Pancreas (tissue), 10 donors: ENCODE data around the gene CSF1R. TPM values are rescaled to one million over a fixed set of nuclear protein-coding genes. Genes with fewer than 3 reads are reported as not detected.

Source experiments
- ATAC-seq, 4 donors: fragments of 200-7000 bp; cut with Tn5 transposase; one replicate each; pipeline versions ENCODE4 v1.8.0 to v1.9.1; 2020; ENCODE audit warnings: mild to moderate bottlenecking in 4 of 4, moderate library complexity in 4 of 4
- DNase-seq, 6 donors: peaks; one replicate each; pipeline ENCODE4 v3.0.0-alpha.2; 2020
- FAIRE-seq: peaks from 2 replicates; lab custom pipeline; 2012; peaks lifted over from hg19 to GRCh38; lab: Jason Lieb, UNC
- H3K27ac ChIP-seq, 4 donors: fragments of 200-600 bp; sonication (generic); 1 replicate in 3 of 4; 2 replicates in 1 of 4; pipeline versions ENCODE4 v1.5.0 to v1.8.0; 2020
- H3K27me3 ChIP-seq, 4 donors: fragments of 200-600 bp; one replicate each; pipeline ENCODE4 v1.8.0; 2021
- H3K36me3 ChIP-seq, 3 donors: fragments of 200-600 bp; sonication (generic) in 1 of 3; one replicate each; pipeline versions ENCODE4 v1.5.0 to v1.8.0; 2020 to 2021
- H3K4me1 ChIP-seq, 3 donors: fragments of 200-600 bp; one replicate each; pipeline ENCODE4 v1.8.0; 2021
- H3K4me3 ChIP-seq, 4 donors: fragments of 200-600 bp; sonication (generic) in 2 of 4; one replicate each; pipeline versions ENCODE4 v1.5.0 to v1.8.0; 2020 to 2021
- H3K9me3 ChIP-seq, 4 donors: fragments of 200-600 bp; one replicate each; pipeline ENCODE4 v1.8.0; 2021
- CTCF ChIP-seq, 4 donors: fragments of 200-600 bp; sonication (generic) in 3 of 4; IDR thresholded peaks; one replicate each; pipeline versions ENCODE4 v1.5.0 to v1.8.0; 2021; ENCODE audit warnings: antibody characterized with exemption in 4 of 4
- WGBS, 2 donors: extraction: QIAGEN DNeasy Blood & Tissue Kit; methylation state at CpG; one replicate each; pipeline ENCODE4 v1.1.7; 2013; 5-methylcytosine and 5-hydroxymethylcytosine counted together
- intact Hi-C, 3 donors: fragments of 100-400 bp; cut with DNase I; formaldehyde crosslinking; loops; one replicate each; pipeline versions ENCODE4 v1.11.1 to v1.14.2; 2022
- polyA plus RNA-seq, 2 donors: library from polyadenylated mRNA; stranded (reverse); fragments of 200-250 nt; gene quantifications; one replicate each; pipeline ENCODE4 v1.2.3, GENCODE V29; 2013
- total RNA-seq, 6 donors: library from RNA; stranded (reverse); fragmentation: NEBNext Ultra II Directional in 4 of 6; extraction: Animal tissue kit (Norgen Biotek cat#: 25700) in 4 of 6; gene quantifications; one replicate each; pipeline versions ENCODE4 v1.2.1 to v1.2.4, GENCODE V29; 2021 to 2023
- donor health status: healthy with polysubstance abuse.
- donor health status: DM: no; HTN: no; CAD: no; lungs with moderate emphysema.
- donor health status: DM: no; HTN: no; CAD: no.
- donor health status: control.
- donor health status: control.
- donor health status: Bipolar disorder and iron deficiency.
- donor health status: DM: yes; HTN: yes; CAD: no.
- donor health status: DM: no; HTN: no; CAD: no.
- donor health status: DM: no; HTN: no; CAD: no.
- donor health status: DM: yes; HTN: yes; CAD: no.

The CSF1R gene
- total RNA-seq (10 to 100 TPM in 3 of 6 donors, 1 to 10 TPM in 3; 1.4 to 51.2 (median 7.6) TPM), polyA plus RNA-seq (1 to 10 TPM; 1.9 to 2.6 TPM)

GRCh38 chr5:150085950-150086715 lies at the start of gene CSF1R:
Gene CSF1R (minus strand): TSS chr5:150086554. CDS start chr5:150086427, 127 bp downstream.
- ATAC-seq: peak in 2 of 4 donors; percentile 19 to 44
- TF ChIP-seq CTCF (IDR thresholded peaks at IDR 0.05): no peak
- Histone ChIP-seq H3K27me3 (no peaks in the 10 kb centered on the region), H3K27ac (no peak within 1 kb of the TSS), H3K36me3 (no peaks in the 10 kb centered on the region), H3K4me3 (peak within 1 kb of the TSS in 1 of 4 donors; percentile 25), H3K4me1 (no peaks in the 10 kb centered on the region), H3K9me3 (no peaks in the 10 kb centered on the region)
- FAIRE-seq: no peak
- 75 to 86% methylated on average over 9 of the region's 9 CpGs for WGBS, 2 donors
- intact Hi-C loops: no loop called here
- DNase-seq: no peak

GRCh38 chr5:150135557-150136304 lies 49.4 kb upstream of the CSF1R start:
- no peak overlapping the region for H3K4me3 ChIP-seq
- no peak for TF ChIP-seq CTCF (IDR thresholded peaks at IDR 0.05)
- H3K4me1 ChIP-seq: peaks cover 0 to 9% (median 8%) of the 10 kb centered on the region in 3 donors
- intact Hi-C loops: loop anchor here in 1 of 3 donors (10.0 kb wide), 2 partner anchors 79 to 299 kb away; no protein-coding TSS in a partner anchor
- ATAC-seq: no peak
- FAIRE-seq: no peak
- 78 to 87% methylated on average over 21 of the region's 21 CpGs for WGBS, 2 donors
- H3K36me3 ChIP-seq: no peaks in the 10 kb centered on the region
- H3K9me3 ChIP-seq: no peaks in the 10 kb centered on the region
- no peaks in the 10 kb centered on the region for H3K27me3 ChIP-seq
- peak in 1 of 6 donors; percentile 47 for DNase-seq
- H3K27ac ChIP-seq: no peak overlapping the region

- 56 to 64% methylated on average over 7 of the region's 7 CpGs for WGBS, 2 donors
- DNase-seq (peak in 1 of 6 donors; percentile 5), ATAC-seq (no peak), FAIRE-seq (no peak)
- Histone ChIP-seq H3K4me3 (no peak overlapping the region), H3K27me3 (no peaks in the 10 kb centered on the region), H3K4me1 (peaks cover 0 to 9% (median 8%) of the 10 kb centered on the region in 3 donors), H3K27ac (no peak overlapping the region), H3K36me3 (no peaks in the 10 kb centered on the region), H3K9me3 (no peaks in the 10 kb centered on the region)
- intact Hi-C loops: loop anchor here in 1 of 3 donors (10.0 kb wide), 2 partner anchors 81 to 301 kb away; no protein-coding TSS in a partner anchor
- no peak for TF ChIP-seq CTCF (IDR thresholded peaks at IDR 0.05)
Measured at GRCh38 chr5:150134198-150134588, 47.8 kb upstream of the CSF1R start.

- DNase-seq: peak in 1 of 6 donors; percentile 41
- ATAC-seq: no peak
- no peaks in the 10 kb centered on the region for H3K36me3 ChIP-seq
- no peaks in the 10 kb centered on the region for H3K9me3 ChIP-seq
- H3K27ac ChIP-seq: no peak overlapping the region
- intact Hi-C loops: loop anchor here in 1 of 3 donors (10.0 kb wide), 2 partner anchors 81 to 301 kb away; no protein-coding TSS in a partner anchor
- 64 to 74% methylated on average over 16 of the region's 16 CpGs for WGBS, 2 donors
- H3K27me3 ChIP-seq: no peaks in the 10 kb centered on the region
- peaks cover 0 to 9% (median 8%) of the 10 kb centered on the region in 3 donors for H3K4me1 ChIP-seq
- TF ChIP-seq CTCF (IDR thresholded peaks at IDR 0.05): no peak
- H3K4me3 ChIP-seq: no peak overlapping the region
- FAIRE-seq: no peak
Measured at GRCh38 chr5:150133581-150134197, 47.3 kb upstream of the CSF1R start.
